Hematopoietic multipotent progenitor cell treated with erythropoietin and hydrocortisone succinate and interleukin-3 and kit ligand, for 8 days (in vitro differentiated cells): ENCODE results near the gene TIGD3.
A peak's percentile ranks its signal among the peaks of the same experiment; 100 is the strongest.

Source experiments
- DNase-seq: peaks from one replicate; pipeline ENCODE4 v3.0.0-alpha.2; 2015

The TIGD3 gene

DNA sequence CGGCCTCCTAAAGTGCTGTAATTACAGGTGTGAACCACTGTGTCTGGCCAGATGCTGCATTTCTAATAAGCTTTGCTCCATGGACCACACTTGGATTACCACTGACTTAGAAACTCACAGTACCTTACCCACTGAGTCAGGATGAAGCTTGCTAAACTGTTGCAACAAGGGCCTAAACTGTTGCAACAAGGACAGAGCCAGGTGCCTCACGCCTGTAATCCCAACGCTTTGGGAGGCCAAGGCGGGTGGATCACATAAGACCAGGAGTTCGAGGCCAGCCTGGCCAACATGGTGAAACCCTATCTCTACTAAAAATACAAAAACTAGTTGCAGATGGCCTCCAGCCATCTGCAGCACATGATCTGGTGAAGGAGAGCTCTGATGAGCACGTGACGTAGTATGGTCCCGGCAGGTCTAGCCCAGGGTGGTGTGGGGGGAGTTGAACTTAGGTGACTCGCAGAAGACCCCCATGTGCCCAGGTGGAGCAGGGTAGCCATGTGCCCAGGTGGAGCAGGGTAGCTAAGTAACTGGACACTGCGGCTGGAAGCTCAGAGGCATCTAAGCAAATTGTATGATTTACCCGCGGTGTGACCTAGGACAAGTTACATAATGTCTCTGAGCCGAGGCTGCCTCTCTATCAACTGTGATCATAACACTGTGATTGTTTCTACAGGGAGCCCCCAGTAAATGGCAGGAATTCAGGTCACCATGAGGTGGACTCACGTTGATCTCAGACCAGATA is 19.5 kb downstream of the TIGD3 start:
- DNase-seq: no peak

DNA sequence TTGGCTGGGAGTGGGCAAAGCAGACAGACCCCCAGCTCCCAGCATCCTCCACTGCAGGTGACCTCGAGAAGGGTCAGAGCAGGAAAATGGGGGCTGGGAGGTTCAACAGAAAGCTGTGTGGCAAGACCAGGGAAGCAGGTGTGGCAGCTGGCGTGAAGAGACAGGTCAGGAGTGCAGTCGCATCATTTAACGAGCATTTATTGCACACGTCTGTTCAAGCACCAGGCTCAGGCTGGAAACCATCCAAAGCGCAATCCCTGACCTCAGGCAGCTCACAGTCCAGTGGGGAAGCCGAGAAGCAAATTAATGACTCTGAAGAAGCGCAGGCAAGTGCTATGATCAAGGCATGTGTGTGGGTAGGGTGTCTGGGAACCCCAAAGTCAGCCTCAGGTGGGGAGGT is 20.5 kb downstream of the TIGD3 start:
- DNase-seq: no peak

DNA sequence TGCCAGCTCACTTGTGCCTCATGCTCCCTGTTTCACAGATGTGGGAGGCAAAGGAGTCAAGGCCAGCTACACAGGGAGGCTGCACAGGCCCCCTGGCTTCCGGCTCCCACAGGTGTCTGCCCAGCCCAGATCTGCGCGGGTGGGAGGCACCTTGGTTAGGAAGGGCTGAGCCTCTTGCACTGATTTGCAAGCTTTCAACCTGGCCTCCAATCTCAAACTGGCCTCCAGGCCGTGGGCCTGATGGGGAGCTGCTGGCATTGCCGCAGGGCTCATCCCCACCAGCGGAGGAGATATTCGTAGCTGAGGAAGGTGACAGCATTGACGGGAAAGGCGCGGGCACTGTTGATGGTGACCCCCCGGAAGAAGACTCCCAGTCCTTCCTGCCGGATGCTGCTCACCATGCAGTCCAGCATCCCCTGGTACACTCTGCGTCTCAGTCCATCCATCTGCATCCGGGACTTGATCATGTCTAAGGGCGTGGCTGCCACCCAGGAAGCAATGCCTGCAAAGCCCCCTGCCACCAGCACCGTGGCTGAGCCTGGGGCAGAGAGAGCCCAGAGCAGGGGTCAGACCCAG is 21.7 kb downstream of the TIGD3 start:
- DNase-seq: no peak

DNA sequence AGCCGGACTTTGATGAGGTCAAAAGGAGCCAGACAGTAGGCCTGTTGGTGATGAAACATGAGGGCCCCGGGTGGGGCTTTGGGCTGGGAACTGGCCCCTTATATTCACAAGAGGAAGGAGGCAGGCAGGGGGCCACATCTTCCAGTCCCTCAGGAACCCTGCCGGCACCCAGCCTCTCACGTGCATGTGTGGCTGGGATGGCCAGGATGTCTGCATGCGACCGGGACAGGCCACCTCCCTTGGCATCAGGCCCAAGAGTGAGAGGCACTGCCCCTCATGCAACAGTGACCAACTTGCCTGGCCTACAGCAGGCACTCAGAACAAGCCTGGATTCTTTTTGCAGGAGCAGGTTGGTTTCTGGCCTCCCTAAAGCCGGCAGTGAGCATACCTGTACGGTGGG is 22.5 kb downstream of the TIGD3 start:
- no peak for DNase-seq

DNA sequence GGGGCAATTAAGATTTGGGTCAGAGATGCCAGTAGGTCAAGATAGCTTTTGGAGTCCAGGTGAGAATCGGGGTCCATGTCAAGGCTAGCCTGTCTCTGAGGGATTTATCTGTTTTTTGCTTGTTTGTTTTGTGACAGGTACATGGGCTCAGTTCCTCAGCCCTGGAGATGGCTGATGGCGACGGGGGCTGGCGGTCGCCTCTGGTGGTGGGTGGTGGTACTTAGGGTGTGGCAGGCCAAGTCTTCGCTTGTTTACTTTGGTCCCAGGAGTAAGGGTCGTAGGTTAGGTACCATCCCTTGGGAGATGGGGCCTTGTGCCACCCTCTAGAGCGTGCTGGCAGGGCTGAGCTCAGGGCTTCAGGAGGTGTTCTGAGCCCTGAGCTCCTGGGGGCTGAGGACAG is 23.2 kb downstream of the TIGD3 start:
- no peak for DNase-seq

DNA sequence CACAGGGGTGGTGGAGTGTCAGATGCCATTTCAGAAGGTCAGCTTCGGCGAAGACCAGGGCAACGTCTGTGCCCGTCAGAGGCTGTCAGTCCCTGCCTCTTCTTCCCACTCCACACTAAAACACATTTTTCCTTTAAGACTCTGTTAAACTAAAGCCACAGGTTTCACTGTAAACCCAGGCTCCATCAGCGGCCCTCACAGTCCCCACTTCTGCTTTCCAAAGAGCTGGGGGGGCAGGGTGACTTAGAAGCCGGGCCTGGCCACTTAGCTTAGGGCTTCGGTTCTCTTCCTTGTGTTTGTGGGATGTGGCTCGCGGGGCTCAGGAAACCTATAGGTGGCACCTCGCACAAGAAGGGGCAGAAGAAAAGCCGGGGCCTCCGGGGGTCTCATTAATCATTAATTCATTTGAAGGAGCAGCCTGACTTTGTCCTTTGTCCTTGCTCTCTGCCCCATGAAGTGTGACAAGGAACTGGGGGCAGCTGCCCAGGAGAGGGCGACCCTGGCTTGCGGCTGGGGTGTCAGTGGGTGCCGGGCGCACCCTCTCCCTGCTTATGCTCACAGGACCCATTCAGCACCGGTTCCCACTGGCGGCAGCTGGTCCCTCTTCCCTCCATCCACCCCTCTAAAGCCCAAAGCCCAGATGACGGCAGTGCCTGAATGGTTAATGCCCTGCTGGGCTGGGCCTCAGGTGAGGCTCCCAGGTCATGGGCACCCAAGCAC is 23.8 kb downstream of the TIGD3 start:
- no peak for DNase-seq

DNA sequence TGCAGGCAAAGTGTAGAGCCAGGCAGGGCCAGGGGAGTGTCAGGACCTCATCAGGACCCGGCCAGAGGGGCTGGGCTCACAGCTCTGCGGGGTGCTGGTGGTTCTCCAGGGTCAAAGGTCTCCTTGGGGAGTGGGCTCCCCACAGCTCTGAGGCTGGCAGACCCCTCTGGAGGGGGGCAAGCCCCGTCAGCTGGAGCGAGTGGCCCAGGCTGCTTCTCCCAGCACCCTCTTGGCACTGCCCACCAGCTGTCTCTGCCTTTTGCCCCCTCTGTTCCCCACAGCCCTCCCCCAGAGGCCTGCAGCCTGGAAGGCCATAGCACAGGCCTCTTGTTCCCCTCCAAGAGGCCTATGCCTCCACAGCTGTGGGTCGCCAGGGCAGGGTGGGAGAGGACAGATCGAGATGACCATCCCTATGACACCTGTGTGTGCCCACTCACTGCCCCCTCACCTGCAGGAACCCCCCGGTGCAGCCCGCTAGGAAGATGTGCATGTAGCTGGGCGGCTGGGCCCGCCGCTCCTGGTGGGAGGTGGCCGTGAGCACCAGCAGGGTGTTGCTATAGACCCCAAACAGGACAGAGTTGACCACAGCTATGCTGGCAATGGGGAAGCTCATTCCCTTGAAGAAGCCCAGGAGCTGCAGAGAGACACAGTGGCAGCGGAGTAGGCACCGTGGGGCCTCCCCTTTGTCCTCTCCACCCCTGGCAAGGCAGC is 24.5 kb downstream of the TIGD3 start:
- no peak for DNase-seq

DNA sequence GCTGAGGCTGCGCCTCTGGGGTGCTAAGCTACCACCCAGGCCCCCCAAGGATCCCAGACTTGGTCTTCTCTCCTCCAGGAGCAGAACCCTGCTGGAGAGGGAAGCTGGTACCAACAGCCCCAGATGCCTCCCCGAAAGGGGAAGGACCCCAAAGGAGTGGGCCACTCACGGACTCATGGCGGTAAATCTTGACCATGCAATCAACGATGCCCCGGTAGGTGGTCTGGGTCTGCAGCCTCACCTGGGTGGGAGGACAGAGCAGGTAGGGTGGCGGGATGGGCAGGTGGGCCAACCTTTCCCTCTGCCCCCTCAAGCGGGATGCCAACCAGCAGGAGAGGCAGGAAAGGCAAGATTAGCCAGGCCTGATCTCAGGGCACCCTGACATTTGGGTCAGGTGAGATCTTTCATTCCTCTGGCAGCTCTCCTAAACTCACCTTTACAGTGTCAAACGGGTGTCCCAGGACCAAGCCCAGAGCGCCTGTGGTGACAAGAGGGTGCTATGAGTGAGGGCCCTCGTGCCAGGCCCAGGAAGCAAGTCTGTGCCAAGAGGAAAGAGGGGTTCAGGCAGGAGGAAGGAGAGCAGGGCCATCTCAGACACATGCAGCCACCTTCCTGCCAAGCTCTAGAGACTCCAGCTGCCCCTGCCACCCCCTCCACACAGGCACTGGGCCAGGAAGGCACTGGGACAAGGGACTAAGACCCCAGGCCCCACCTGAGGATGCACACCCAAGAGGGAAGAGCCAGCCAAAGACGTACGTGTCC is 25.3 kb downstream of the TIGD3 start:
- no peak for DNase-seq

DNA sequence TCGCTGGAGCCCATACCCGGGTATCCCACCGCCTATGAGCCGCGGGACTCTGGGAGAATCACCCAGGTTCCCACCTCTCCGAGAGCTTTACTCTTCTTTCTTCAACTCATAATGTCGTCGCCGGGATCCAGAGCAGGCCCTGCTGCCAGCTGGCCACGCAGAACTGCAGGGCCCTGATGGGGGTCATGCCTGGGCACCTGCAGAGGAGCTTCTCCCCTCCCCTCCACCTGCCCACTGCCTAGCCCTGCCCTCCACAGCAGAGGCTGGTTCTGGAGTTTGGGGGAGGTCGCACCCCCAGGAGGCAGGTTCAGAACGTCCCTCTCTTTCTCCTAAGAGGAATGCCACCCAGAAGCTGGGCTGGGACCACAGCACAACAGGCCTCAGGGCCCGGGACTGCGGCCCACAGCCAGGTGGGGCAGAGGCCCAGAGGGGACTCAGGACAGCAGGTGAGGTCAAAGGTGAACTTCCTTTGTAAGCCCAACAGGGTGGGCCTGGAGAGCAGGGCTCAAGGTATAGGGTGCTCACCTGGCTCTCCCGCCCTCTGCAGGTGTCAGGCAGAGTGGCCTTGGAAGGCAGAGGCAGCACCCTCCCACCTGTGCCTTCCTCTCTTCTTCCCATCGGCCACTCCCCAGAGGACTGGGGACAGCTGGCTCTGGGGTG is 26.0 kb downstream of the TIGD3 start:
- no peak for DNase-seq

DNA sequence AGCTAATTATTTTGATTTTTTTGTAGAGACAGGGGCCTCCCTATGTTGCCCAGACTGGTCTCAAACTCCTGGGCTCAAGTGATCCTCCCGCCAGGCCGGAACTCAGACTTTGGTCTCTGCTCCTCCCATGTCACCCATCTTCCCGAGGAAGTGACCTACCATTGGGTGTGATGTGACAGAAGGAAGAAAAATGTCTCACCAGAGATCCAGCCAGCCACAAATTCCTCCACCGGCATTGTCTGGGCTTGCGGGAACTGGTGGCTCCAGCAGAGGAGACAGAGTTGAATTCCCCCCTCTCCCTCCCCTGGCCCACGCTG is 27.1 kb downstream of the TIGD3 start:
- DNase-seq: no peak

DNA sequence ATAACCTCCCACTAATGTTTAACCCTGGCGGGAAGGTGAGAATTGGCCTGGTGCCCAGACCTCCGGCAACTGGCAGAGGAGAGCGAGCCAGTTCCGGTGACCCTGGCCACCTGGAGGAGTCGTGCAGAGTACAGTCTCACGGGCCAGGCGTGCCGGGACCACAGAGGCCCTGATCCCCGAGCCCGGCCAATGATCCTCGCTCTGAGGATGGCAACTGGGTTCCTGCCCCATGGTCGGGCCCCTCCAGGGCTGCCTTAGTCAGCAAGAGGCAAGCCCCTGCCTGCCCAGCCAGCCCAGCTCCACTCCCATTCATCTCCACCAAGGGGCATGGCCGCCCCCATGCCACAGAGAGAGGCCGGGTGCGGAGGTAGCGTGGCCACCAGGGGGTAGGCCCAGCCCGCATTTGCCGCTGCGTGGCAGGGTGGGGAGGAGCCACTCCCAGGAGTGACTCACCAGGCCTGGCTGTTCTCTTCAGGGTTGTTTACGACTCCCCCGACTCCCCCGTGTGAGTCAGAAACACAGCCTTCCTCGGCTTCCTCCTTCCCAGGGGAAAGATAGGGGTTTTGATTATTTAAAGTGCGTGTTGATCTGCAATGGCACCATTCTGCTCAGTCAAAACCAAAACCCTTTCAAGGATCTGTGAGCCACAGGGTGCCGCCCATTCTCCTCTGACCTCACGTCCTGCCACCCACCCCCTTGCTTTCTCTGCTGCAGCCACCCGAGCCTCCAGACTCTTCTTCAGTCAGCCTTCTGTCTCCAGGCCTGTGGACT is 27.7 kb downstream of the TIGD3 start, which contains the start of gene SLC25A45:
Gene SLC25A45 (minus strand): TSS at position 614 of the 771 bp plus-strand sequence. CDS start 695 bp downstream, outside the sequence.
- DNase-seq: peak; percentile 93

DNA sequence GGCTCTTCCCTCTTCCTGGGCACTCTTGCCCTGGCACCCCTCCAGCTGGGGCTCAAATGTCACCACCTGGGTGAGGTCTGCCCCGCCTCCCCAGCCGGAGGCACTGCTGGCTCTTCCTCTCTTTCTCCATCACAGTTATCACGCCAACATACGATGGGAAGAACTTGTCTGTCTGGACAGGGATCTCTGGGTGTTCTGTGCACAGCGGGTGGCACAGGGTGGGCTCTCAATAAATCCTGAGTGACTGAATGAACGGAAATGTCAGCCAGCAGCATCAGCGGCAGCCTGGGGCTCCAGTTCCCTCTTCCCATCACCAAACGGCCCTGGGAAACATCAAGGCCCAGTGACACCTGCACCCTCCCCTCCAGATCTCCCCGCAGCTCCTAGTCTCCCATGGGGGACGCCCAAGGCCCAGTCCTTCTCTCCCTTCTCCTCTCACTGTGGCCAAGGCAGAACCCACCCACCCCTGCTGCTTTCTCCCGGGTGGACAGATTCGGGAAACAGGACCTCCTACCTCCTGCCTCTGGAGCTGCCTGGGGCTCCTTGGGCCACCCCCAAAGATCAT is 28.3 kb downstream of the TIGD3 start:
- no peak for DNase-seq

DNA sequence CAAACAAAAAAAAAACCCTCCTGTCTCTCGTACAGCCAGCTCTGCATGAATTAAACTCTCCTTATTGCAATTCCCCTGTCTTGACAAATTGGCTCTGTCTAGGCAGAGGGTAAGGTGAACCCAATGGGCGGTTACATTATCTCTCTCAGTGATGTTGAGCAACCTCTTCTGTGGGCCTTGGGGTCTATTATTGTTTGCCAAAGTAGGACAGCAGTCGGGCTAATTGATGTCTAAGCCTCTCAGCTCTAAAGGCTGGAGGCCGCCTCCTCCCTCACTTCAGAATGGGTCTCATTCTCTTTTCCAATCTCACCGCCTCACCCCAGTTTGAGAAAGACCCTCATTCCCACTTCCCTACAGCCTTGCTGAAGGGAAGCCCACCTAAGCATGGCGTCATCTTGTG is 29.2 kb downstream of the TIGD3 start:
- no peak for DNase-seq

DNA sequence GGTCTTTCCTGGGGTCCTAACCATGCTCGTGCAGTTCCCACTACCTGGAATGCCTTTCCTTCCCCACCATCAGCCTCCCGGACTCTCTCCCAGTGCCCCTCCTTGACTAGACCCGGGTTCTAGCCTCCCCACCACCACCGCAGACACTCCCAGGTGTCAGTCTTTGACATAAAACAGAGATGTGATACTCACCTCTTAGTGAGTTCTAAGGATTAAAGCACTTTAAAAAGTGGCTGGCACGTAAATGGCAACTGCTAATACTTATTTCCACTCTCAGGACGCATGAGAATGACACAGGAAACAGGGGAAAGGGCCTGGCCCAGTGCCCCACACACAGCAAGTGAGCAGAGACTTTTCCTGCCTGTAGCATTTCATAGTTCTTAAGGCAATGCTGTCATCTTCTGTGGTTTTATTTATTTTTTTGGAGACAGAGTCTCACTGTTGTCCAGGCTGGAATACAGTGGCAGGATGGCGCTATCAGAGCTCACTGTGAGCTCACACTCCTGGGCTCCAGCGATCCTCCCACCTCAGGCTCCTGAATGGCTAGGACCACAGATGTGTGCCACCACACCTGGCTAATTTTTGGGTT is 29.8 kb downstream of the TIGD3 start:
- no peak for DNase-seq

DNA sequence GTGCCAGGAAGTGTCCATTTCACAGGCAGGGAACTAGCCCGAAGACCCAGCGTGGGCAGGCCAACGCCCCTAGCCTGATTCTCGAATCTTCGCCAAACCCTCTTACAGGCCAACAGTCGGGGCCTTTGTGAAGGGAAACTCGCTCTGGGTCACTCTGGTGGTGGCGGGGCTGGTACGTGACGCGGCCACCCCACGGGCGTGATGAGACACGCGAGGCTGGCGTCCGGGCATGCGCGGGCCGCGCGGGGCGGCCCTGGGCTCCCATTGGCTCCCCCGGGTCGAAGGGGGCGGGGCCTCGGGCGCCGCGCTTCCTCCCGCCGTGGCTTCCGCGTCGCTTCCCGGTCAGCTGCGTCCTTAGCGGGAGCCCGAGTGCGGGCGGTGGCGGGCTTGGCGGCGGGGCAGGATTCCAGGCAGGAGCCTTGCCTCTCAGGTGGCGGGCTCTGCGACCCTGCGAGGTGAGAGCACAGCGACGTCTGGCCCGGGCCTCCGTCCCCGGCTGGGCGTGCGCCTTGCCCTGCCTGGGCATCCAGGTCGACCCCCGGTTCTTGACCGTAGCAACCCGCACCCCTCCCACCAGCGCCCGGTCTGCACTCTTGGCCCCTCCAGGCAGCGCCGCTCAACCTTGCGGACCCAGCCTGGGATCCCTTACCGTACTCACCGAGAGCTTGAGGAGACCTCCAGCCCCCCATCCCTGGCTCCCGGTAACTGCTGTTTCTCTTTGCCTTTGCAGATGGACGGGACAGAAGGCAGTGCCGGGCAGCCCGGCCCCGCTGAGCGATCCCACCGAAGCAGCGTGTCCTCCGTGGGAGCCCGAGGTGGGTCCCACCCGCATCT is 32.0 kb downstream of the TIGD3 start, which contains the start of gene FRMD8:
Gene FRMD8 (plus strand): TSS at position 331 of the 834 bp plus-strand sequence. CDS start 400 bp downstream, at position 731.
- DNase-seq: peak; percentile 83

DNA sequence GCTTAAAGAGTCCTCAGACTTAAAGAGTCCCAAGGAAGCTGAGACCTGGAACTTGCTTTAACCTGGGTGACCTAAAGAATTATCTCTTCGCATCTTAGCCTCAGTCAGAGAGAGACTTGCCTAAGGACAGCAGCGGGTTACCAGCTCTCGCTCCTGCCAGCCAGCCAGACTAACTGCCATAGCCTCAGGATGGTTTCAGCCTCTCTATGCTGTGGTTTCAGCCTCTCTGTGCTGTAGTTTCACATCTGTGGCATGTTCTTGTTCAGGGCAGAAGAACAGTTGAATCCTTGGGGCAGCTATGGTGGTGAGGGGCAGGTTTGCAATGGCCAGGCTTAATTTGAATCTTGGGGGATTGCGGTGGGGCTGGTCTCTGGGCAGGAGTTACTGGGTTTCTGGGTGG is 34.2 kb downstream of the TIGD3 start:
- no peak for DNase-seq

DNA sequence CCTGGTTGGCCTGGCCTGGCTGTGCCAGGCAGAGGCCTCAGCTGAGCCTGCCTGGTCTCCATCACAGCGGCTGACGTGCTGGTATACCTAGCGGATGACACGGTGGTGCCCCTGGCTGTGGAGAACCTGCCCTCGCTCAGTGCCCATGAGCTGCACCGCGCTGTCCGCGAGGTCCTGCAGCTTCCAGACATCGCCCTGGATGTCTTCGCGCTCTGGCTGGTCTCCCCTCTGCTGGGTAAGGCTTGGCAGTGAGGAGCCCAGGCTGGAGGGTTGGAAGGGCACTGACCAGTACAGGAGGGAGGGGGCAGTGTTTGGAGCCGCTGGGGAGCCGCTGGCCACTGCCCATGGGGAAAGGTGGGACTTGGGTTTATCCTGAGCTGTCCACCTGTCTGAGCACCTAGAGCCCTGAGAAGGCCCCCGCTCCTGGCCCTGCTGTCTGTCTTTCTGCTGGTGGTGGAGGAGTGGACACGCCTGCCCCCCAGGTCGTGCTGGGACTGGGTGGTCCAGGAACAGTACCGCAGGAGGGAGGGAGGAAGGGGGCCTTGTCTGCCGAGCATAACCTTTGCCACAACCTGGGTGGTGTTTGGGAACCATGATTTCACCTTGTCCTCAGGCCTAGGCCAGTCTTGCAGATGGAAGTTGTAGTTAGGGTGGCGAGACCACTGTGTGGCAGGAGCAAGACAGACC is 34.9 kb downstream of the TIGD3 start:
- no peak for DNase-seq

DNA sequence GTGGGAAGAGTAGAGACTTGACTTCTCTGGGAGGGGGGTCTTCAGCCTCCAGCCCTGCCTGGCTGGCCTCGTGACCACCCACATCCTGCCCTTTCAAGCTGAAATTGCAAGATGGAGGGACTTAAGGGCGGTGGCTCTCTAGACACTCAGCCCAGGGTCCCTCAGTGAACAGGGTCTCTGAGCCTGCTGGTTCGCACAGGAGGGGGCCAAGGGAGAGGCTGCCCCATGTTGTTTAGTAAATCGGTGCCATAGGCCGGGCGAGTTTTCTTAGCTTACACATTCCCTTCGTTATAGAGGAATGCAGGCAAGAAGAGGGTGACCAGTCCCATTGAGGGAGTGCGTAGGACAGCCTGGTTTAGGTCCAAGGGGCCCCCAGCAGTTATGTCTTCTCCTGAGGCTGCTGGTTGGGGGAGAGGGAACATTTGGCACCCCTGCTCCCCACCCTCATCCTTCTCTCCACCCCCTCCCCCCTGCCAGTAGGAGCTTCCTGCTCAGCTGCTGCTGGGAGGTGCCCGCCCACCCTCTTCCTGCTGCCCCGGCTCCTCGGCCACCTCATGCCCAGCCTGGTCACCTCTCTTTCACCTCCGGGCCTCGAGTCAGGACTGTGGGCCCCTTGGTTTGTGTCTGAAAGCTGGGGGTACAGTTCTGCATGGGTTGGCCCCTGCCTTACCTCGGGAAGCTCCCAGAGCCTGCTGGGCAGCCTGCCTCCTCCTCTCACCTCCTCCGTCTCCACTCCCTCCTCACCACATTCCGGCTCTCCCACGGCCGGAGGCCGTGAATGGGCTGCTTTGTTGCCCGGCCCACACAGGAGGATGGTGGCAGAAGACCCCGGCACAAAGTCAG is 35.8 kb downstream of the TIGD3 start:
- DNase-seq: no peak
